HEK293 (cell line): Measurements from ENCODE around the gene GGPS1.

Experiments
- CTCF ChIA-PET: fragments of 350-600 bp; formaldehyde crosslinking; extraction: SDS; loops from one replicate; lab custom pipeline; 2021; ENCODE audit warnings: antibody characterized with exemption; lab: Yijun Ruan, JAX
- POLR2A ChIA-PET: fragments of 300-600 bp; formaldehyde crosslinking; extraction: SDS; loops from one replicate; lab custom pipeline; 2020; ENCODE audit warnings: antibody characterized with exemption, inconsistent platforms; lab: Yijun Ruan, JAX
- H3K27ac ChIP-seq: fragments of 200-500 bp; sonication (Bioruptor generic); 2 replicates; pipeline ENCODE4 v1.5.1; 2014; ENCODE audit warnings: low read depth, low read length, control low read depth, inconsistent platforms; ENCODE audit errors: extremely low read depth
- H3K36me3 ChIP-seq, 2 experiments: fragments of 200-500 bp in 1 of 2; sonication (Bioruptor generic) in 1 of 2; 1 replicate in 1 of 2; 2 replicates in 1 of 2; pipeline ENCODE4 v1.5.1; 2014 to 2017; ENCODE audit warnings: inconsistent platforms in 2 of 2, low read length in 2 of 2; ENCODE audit not compliant: control insufficient read depth in 2 of 2, insufficient read depth in 1 of 2
- H3K4me1 ChIP-seq: fragments of 200-500 bp; sonication (Bioruptor generic); 2 replicates; pipeline ENCODE4 v1.5.1; 2014; ENCODE audit warnings: mild to moderate bottlenecking, low read length, inconsistent platforms; ENCODE audit not compliant: control insufficient read depth, insufficient read depth
- H3K4me3 ChIP-seq: 2 replicates; pipeline ENCODE4 v1.5.1; 2011; ENCODE audit warnings: low read depth, mild to moderate bottlenecking, control low read depth, low read length, moderate library complexity
- H3K9me3 ChIP-seq: fragments of 200-500 bp; sonication (Bioruptor generic); 2 replicates; pipeline ENCODE4 v1.5.1; 2014; ENCODE audit warnings: low read depth, low read length, inconsistent platforms; ENCODE audit not compliant: control insufficient read depth, insufficient read depth
- BCL11B ChIP-seq: fragments of 450-650 bp; formaldehyde crosslinking; IDR thresholded peaks from 2 replicates; pipeline ENCODE4 v1.5.1; 2016; ENCODE audit warnings: low read depth, missing biosample characterization, missing genetic modification characterization
- FEZF1 ChIP-seq: fragments of 450-650 bp; formaldehyde crosslinking; IDR thresholded peaks from 2 replicates; pipeline ENCODE4 v1.5.1; 2016; ENCODE audit warnings: missing biosample characterization, missing genetic modification characterization
- KLF16 ChIP-seq: fragments of 450-650 bp; formaldehyde crosslinking; IDR thresholded peaks from 2 replicates; pipeline ENCODE4 v1.5.1; 2017; ENCODE audit warnings: missing biosample characterization, missing genetic modification characterization
- SCRT2 ChIP-seq: fragments of 450-650 bp; formaldehyde crosslinking; IDR thresholded peaks from 2 replicates; pipeline ENCODE4 v1.5.1; 2016; ENCODE audit warnings: missing biosample characterization, missing genetic modification characterization
- SP7 ChIP-seq: fragments of 450-650 bp; formaldehyde crosslinking; IDR thresholded peaks from 2 replicates; pipeline ENCODE4 v1.5.1; 2016; ENCODE audit warnings: missing biosample characterization, missing genetic modification characterization
- WT1 ChIP-seq: fragments of 450-650 bp; formaldehyde crosslinking; IDR thresholded peaks from 2 replicates; pipeline ENCODE4 v1.5.1; 2016; ENCODE audit warnings: missing biosample characterization, missing genetic modification characterization
- ZBTB21 ChIP-seq: fragments of 450-650 bp; formaldehyde crosslinking; IDR thresholded peaks from 2 replicates; pipeline ENCODE4 v1.5.1; 2017; ENCODE audit warnings: missing biosample characterization, missing genetic modification characterization
- ZNF223 ChIP-seq: fragments of 450-650 bp; formaldehyde crosslinking; IDR thresholded peaks from 2 replicates; pipeline ENCODE4 v1.5.1; 2016; ENCODE audit warnings: missing biosample characterization, missing genetic modification characterization
- ZNF37A ChIP-seq: fragments of 450-650 bp; IDR thresholded peaks from 2 replicates; pipeline ENCODE4 v1.5.1; 2018; ENCODE audit warnings: missing biosample characterization, missing genetic modification characterization
- ZNF433 ChIP-seq: fragments of 450-650 bp; formaldehyde crosslinking; IDR thresholded peaks from 2 replicates; pipeline ENCODE4 v1.5.1; 2016; ENCODE audit warnings: missing biosample characterization, missing genetic modification characterization, low read depth
- ZNF610 ChIP-seq: fragments of 450-650 bp; formaldehyde crosslinking; IDR thresholded peaks from 2 replicates; pipeline ENCODE4 v1.5.1; 2016; ENCODE audit warnings: missing biosample characterization, missing genetic modification characterization, borderline replicate concordance
- TF ChIP-seq, protein P1 (sequence below): fragments of 450-650 bp; formaldehyde crosslinking; conservative IDR thresholded peaks from 2 replicates; pipeline ENCODE4 v1.5.1; 2016; ENCODE audit warnings: low read depth, missing biosample characterization, missing genetic modification characterization
- TF ChIP-seq, protein P2 (sequence below): fragments of 450-650 bp; formaldehyde crosslinking; IDR thresholded peaks from 2 replicates; pipeline ENCODE4 v1.5.1; 2016; ENCODE audit warnings: missing biosample characterization, missing genetic modification characterization
- TF ChIP-seq, protein P3 (sequence below): fragments of 450-650 bp; formaldehyde crosslinking; IDR thresholded peaks from 2 replicates; pipeline ENCODE4 v1.5.1; 2017; ENCODE audit warnings: missing biosample characterization, missing genetic modification characterization
- TF ChIP-seq, protein P4 (sequence below): fragments of 450-650 bp; formaldehyde crosslinking; IDR thresholded peaks from 2 replicates; pipeline ENCODE4 v1.5.1; 2016; ENCODE audit warnings: missing biosample characterization, missing genetic modification characterization
- TF ChIP-seq, protein P5 (sequence below): fragments of 450-650 bp; formaldehyde crosslinking; IDR thresholded peaks from 2 replicates; pipeline ENCODE4 v1.5.1; 2016; ENCODE audit warnings: missing biosample characterization, missing genetic modification characterization

Gene GGPS1

DNA sequence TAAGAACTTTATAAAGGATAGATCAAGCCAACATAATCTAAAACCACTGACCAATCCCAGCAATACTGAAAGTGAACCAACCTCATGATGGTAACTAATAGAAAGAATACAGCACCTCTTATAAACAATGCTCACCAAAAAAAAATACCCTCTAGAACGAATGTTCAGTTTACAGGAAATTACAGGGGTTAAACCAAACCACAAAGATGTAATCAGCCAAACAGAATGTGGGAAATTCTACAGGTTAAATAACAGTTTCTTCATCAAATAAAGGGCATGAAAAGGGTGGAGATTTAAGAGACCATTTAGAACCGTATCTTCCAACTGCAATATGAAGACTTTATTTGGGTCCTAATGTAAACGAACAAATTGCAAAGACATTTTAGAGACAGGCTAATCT lies 30.8 kb upstream of the GGPS1 start:
- CTCF ChIA-PET: no interaction called here

More for the DNA sequence above, 30.8 kb upstream of the GGPS1 start:
- peaks cover 29% of the 10 kb centered on the region for H3K4me1 ChIP-seq
- no peak overlapping the region for H3K4me3 ChIP-seq
- H3K36me3 ChIP-seq: no peaks in the 10 kb centered on the region; a peak in 1 of 3 replicates
- TF ChIP-seq, protein P1, sequence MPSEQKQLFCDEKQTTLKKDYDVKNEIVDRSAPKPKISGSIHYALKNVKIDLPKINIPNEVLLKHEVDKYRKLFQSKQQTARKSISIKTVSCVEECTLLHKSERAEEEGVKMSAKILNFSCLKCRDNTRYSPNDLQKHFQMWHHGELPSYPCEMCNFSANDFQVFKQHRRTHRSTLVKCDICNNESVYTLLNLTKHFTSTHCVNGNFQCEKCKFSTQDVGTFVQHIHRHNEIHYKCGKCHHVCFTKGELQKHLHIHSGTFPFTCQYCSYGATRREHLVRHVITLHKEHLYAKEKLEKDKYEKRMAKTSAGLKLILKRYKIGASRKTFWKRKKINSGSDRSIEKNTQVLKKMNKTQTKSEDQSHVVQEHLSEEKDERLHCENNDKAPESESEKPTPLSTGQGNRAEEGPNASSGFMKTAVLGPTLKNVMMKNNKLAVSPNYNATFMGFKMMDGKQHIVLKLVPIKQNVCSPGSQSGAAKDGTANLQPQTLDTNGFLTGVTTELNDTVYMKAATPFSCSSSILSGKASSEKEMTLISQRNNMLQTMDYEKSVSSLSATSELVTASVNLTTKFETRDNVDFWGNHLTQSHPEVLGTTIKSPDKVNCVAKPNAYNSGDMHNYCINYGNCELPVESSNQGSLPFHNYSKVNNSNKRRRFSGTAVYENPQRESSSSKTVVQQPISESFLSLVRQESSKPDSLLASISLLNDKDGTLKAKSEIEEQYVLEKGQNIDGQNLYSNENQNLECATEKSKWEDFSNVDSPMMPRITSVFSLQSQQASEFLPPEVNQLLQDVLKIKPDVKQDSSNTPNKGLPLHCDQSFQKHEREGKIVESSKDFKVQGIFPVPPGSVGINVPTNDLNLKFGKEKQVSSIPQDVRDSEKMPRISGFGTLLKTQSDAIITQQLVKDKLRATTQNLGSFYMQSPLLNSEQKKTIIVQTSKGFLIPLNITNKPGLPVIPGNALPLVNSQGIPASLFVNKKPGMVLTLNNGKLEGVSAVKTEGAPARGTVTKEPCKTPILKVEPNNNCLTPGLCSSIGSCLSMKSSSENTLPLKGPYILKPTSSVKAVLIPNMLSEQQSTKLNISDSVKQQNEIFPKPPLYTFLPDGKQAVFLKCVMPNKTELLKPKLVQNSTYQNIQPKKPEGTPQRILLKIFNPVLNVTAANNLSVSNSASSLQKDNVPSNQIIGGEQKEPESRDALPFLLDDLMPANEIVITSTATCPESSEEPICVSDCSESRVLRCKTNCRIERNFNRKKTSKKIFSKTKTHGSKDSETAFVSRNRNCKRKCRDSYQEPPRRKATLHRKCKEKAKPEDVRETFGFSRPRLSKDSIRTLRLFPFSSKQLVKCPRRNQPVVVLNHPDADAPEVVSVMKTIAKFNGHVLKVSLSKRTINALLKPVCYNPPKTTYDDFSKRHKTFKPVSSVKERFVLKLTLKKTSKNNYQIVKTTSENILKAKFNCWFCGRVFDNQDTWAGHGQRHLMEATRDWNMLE (tag by site-specific recombination): no peak
- TF ChIP-seq, protein P2, sequence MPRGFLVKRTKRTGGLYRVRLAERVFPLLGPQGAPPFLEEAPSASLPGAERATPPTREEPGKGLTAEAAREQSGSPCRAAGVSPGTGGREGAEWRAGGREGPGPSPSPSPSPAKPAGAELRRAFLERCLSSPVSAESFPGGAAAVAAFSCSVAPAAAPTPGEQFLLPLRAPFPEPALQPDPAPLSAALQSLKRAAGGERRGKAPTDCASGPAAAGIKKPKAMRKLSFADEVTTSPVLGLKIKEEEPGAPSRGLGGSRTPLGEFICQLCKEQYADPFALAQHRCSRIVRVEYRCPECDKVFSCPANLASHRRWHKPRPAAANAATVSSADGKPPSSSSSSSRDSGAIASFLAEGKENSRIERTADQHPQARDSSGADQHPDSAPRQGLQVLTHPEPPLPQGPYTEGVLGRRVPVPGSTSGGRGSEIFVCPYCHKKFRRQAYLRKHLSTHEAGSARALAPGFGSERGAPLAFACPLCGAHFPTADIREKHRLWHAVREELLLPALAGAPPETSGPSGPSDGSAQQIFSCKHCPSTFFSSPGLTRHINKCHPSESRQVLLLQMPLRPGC (tag by site-specific recombination): no peak
- TF ChIP-seq, protein P3, sequence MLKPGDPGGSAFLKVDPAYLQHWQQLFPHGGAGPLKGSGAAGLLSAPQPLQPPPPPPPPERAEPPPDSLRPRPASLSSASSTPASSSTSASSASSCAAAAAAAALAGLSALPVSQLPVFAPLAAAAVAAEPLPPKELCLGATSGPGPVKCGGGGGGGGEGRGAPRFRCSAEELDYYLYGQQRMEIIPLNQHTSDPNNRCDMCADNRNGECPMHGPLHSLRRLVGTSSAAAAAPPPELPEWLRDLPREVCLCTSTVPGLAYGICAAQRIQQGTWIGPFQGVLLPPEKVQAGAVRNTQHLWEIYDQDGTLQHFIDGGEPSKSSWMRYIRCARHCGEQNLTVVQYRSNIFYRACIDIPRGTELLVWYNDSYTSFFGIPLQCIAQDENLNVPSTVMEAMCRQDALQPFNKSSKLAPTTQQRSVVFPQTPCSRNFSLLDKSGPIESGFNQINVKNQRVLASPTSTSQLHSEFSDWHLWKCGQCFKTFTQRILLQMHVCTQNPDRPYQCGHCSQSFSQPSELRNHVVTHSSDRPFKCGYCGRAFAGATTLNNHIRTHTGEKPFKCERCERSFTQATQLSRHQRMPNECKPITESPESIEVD: peak; percentile 52; the same call in 1 of the 2 replicates
- TF ChIP-seq KLF16 (tag by site-specific recombination): no peak
- TF ChIP-seq ZNF433 (tag by site-specific recombination): no peak
- TF ChIP-seq ZBTB21 (tag by site-specific recombination): no peak
- TF ChIP-seq BCL11B (tag by site-specific recombination): no peak
- no peak for TF ChIP-seq ZNF223 (tag by site-specific recombination)
- TF ChIP-seq SCRT2: peak; percentile 34; the same call in 1 of the 2 replicates
- TF ChIP-seq WT1 (tag by site-specific recombination): no peak
- TF ChIP-seq SP7 (tag by site-specific recombination): peak; percentile 41; the same call in 1 of the 2 replicates
- TF ChIP-seq, protein P4, sequence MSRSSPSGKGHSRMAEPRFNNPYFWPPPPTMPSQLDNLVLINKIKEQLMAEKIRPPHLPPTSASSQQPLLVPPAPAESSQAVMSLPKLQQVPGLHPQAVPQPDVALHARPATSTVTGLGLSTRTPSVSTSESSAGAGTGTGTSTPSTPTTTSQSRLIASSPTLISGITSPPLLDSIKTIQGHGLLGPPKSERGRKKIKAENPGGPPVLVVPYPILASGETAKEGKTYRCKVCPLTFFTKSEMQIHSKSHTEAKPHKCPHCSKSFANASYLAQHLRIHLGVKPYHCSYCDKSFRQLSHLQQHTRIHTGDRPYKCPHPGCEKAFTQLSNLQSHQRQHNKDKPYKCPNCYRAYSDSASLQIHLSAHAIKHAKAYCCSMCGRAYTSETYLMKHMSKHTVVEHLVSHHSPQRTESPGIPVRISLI: no peak
- TF ChIP-seq FEZF1: 0 out of 2 replicates have a peak, but pooled peaks have one; percentile 14
- TF ChIP-seq ZNF610 (tag by site-specific recombination): 0 out of 2 replicates have a peak, but pooled peaks have one; percentile 9
- TF ChIP-seq ZNF37A (tag by site-specific recombination): no peak
- TF ChIP-seq, protein P5, sequence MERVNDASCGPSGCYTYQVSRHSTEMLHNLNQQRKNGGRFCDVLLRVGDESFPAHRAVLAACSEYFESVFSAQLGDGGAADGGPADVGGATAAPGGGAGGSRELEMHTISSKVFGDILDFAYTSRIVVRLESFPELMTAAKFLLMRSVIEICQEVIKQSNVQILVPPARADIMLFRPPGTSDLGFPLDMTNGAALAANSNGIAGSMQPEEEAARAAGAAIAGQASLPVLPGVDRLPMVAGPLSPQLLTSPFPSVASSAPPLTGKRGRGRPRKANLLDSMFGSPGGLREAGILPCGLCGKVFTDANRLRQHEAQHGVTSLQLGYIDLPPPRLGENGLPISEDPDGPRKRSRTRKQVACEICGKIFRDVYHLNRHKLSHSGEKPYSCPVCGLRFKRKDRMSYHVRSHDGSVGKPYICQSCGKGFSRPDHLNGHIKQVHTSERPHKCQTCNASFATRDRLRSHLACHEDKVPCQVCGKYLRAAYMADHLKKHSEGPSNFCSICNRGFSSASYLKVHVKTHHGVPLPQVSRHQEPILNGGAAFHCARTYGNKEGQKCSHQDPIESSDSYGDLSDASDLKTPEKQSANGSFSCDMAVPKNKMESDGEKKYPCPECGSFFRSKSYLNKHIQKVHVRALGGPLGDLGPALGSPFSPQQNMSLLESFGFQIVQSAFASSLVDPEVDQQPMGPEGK (tag by site-specific recombination): no peak
- no peak overlapping the region for H3K27ac ChIP-seq
- POLR2A ChIA-PET: no interaction called here
- H3K9me3 ChIP-seq: no peaks in the 10 kb centered on the region
